Measurements from ENCODE around the gene UIMC1.

GRCh38 chr5:176888016-176888864, 118.3 kb downstream of the UIMC1 start:
- TF ChIP-seq EGR1 (IDR thresholded peaks at IDR 0.05; ENCODE audit: low read depth): no peak
- TF ChIP-seq CTCF (IDR thresholded peaks at IDR 0.05 in 2 of 3, conservative IDR thresholded peaks at IDR 0.05 in 1 of 3; ENCODE audit: borderline replicate concordance in 1 of 3, insufficient read depth in 1 of 3, low read depth in 2 of 3, low read length in 2 of 3): no peak
- TF ChIP-seq POLR2A (IDR thresholded peaks at IDR 0.05; ENCODE audit: borderline replicate concordance, extremely low read depth, insufficient read depth, insufficient read length): no peak
- no peak for TF ChIP-seq ZBTB33 (IDR thresholded peaks at IDR 0.05; ENCODE audit: extremely low read depth, insufficient replicate concordance, low read length)
- TF ChIP-seq FOSL1 (IDR thresholded peaks at IDR 0.05; ENCODE audit: low read depth): no peak

Data from HCT116 (cell line).